GM21825 (cell line): ENCODE results near the gene ABCB8.

Experiments used
- ATAC-seq: cut with Tn5 transposase; IDR thresholded peaks from one replicate; pipeline ENCODE4 v1.9.1; 2021; ENCODE audit warnings: mild to moderate bottlenecking, moderate library complexity; ENCODE audit not compliant: unreplicated experiment

The ABCB8 gene

GRCh38 chr7:151070574-151070960, 42.3 kb downstream of the ABCB8 start:
- ATAC-seq = no peak

- ATAC-seq = no peak
Measured at GRCh38 chr7:151071032-151071866, 43.0 kb downstream of the ABCB8 start.

- no peak for ATAC-seq
Measured at GRCh38 chr7:151073990-151074389, 45.7 kb downstream of the ABCB8 start.

GRCh38 chr7:151074817-151075661, 46.8 kb downstream of the ABCB8 start:
- no peak for ATAC-seq

- ATAC-seq = no peak
Measured at GRCh38 chr7:151075662-151075971, 47.4 kb downstream of the ABCB8 start.

GRCh38 chr7:151075978-151076426, 47.8 kb downstream of the ABCB8 start:
- ATAC-seq = no peak

- no peak for ATAC-seq
Measured at GRCh38 chr7:151076863-151077704, 48.8 kb downstream of the ABCB8 start.

- ATAC-seq = no peak
Measured at GRCh38 chr7:151077705-151078232, 49.5 kb downstream of the ABCB8 start.

- ATAC-seq = no peak
Measured at GRCh38 chr7:151078233-151079040, 50.2 kb downstream of the ABCB8 start.

GRCh38 chr7:151079199-151079910, 51.1 kb downstream of the ABCB8 start:
- no peak for ATAC-seq

GRCh38 chr7:151080067-151080521, 51.8 kb downstream of the ABCB8 start:
- ATAC-seq = no peak

GRCh38 chr7:151080522-151081169, 52.4 kb downstream of the ABCB8 start, which contains the start of gene FASTK:
TSS of gene FASTK (minus strand) at chr7:151080809. CDS start at chr7:151080766, 43 bp downstream.
- ATAC-seq = peak; percentile 71

- ATAC-seq = no peak
Measured at GRCh38 chr7:151081170-151082101, 53.2 kb downstream of the ABCB8 start.

GRCh38 chr7:151082141-151083070, 54.2 kb downstream of the ABCB8 start:
- no peak for ATAC-seq

GRCh38 chr7:151083071-151083823, 55.0 kb downstream of the ABCB8 start, which contains the start of gene TMUB1:
TSS of gene TMUB1 (minus strand) at chr7:151083493. CDS start at chr7:151082563, 930 bp downstream.
- peak; percentile 50 for ATAC-seq

- no peak for ATAC-seq
Measured at GRCh38 chr7:151083824-151084160, 55.5 kb downstream of the ABCB8 start.
